Stimulated activated naive CD4-positive, alpha-beta T cell treated with Interleukin-2 at 50 U/mL for 16 hours (primary cell): ENCODE results near the gene CCM2L.
"Not testable (repeated sequence)": the region's sequence is repeated elsewhere in the genome, so short reads cannot be mapped to it uniquely, and the experiment has no call there.

ENCODE experiments used
- DNase-seq: peaks from one replicate; lab custom pipeline; 2025; lab: John Stamatoyannopoulos, UW

CCM2L gene

DNA sequence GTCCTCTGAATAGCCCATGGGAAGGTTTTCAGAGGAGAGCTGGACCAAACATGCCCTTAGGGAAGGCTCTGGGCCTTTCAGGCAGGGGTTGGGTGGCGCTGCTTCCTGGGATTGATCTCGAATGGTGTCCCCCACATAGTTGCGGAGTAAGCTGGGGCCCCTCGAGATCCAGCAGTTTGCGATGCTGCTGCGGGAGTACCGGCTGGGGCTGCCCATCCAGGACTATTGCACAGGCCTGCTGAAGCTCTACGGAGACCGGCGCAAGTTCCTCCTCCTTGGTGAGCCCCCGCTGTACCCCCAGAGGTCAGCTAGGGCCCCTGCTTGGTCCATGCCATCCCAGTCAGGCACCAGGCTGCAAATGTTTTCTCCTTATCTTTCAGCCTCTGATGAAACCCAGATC is 19.3 kb downstream of the CCM2L start:
- no peak for DNase-seq

DNA sequence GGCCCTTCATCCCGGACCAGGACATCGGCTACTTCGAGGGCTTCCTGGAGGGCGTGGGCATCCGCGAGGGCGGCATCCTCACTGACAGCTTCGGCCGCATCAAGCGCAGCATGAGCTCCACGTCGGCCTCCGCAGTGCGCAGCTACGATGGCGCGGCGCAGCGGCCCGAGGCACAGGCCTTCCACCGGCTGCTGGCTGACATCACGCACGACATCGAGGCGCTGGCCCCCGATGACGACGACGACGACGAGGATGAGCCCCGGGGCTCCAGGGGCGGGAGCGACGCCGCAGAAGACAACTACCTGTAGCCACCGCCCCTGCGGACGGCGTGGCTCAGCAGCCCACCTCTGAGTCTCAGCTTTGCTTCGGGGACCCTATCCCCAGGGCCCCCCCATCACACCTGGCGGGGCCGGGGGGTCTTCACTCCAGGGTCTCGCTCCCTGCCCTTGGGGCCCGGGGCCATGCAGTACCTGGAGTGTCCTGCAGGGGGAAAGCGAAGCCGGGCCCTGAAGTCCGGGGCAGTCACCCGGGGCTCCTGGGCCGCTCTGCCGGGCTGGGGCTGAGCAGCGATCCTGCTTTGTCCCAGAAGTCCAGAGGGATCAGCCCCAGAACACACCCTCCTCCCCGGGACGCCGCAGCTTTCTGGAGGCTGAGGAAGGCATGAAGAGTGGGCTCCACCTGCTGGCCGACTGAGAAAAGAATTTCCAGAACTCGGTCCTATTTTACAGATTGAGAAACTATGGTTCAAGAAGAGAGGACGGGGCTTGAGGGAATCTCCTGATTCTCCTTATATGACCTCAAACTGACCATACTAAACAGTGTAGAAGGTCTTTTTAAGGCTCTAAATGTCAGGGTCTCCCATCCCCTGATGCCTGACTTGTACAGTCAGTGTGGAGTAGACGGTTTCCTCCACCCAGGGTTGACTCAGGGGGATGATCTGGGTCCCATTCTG is 21.0 kb downstream of the CCM2L start:
- DNase-seq = peak; percentile 45

DNA sequence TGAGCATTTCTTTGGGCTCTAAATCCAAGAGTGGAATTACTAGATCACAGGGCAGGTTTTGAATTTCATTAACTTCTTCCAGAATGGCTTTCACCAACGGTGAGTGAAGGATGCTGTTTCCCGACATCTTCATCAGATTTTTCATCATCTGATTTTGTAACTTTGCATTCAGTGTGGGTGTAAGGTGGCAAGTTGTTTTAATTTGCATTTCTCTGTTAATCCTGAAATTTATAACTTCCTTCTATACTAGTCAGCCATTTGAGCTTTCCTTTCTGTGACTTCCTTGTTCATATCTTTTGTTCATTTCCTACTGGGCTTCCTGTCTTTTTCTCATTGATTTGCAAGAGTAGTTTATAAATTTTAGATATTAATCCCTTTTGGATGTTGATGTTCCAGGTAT is 23.1 kb downstream of the CCM2L start:
- no peak for DNase-seq

DNA sequence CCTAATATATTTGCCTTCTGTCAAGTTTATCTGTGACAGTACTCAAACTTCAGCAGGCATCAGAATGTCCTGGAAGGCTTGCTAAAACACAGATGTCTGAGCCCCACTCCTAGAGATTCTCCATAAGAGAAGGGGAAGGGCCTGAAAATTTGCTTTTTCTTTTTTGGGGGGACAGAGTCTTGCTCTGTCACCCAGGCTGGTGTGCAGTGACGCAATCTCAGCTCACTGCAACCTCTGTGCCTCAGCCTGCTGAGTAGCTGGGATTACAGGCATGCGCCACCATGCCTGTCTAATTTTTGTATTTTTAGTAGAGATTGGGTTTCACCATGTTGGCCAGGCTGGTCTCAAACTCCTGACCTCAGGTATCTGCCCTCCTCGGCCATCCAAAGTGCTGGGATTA is 23.5 kb downstream of the CCM2L start:
- not testable (repeated sequence) for DNase-seq

DNA sequence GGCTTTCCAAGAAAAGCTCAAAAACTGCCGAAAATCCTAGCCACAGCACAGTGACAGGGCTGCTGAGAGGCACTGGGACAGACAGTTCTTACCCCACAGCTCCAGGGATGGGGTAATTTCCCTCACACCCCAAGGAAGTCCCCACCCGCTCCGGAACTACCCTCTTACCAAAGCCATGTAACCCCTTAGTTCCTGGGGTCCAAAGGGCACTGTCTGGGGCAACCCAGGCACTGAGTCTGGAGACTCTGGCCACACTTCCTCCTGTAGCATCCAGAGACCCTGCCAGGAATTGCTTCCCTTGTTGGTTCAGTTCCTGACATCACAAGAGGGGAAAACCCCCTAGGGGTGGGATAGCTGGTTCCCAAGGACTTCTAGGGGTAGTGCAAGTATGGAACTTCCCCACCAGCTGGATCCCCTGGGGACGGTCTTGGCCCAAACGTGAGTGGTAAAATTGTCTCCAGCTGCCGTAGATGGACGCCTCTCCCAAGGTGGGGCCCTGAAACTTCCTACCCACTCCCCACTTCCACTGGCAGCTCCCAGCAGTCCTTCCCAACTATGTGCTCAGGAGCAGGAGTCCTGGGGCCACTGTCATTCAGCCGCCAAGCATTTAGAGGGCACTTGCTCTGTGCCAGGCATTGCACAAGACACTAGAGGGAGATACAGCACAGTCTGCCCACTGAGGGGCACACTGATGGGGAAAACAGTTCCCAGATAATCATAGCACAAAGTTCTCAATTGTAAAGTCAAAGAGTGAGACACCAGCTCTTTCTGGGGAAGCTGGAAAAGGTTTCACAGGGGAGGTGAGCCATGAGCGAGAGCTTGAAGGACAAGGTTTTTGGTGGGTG is 24.6 kb downstream of the CCM2L start:
- DNase-seq = no peak

DNA sequence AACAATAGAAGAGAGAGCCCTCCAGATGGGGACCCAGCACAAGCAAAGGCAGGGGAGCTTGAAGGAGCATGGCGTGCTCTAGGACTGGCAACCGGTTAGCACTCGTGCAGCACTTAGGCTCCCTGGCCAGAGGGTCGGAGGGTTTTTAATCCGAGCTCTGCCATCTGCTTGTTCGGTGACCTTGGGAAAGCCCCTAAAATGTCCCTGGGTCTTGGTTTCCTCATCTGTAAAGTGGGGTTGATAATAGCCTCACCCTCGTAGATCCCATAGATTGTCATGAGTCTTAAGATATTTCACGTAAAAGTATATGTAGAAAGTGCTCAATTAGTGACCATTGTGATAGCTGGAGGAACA is 25.2 kb downstream of the CCM2L start:
- DNase-seq = no peak

DNA sequence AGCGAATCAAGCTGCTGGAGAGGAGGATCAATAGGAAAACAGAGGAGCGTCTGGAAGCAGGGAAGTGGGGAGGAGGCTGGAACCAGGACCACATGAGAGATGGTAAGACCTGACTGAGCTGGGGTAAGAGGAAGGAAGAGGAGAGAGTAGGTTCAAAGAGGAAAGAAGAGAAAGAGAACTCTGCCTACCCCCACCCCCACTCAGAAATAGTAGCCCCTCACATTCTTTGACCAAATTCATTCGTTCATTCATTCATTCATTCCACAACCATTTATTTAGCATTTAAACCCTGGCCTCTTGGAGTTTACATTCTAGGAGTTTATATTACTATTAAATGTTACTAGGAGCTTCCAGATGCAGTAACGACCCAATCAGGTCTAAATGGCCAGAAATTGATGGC is 26.0 kb downstream of the CCM2L start:
- no peak for DNase-seq

DNA sequence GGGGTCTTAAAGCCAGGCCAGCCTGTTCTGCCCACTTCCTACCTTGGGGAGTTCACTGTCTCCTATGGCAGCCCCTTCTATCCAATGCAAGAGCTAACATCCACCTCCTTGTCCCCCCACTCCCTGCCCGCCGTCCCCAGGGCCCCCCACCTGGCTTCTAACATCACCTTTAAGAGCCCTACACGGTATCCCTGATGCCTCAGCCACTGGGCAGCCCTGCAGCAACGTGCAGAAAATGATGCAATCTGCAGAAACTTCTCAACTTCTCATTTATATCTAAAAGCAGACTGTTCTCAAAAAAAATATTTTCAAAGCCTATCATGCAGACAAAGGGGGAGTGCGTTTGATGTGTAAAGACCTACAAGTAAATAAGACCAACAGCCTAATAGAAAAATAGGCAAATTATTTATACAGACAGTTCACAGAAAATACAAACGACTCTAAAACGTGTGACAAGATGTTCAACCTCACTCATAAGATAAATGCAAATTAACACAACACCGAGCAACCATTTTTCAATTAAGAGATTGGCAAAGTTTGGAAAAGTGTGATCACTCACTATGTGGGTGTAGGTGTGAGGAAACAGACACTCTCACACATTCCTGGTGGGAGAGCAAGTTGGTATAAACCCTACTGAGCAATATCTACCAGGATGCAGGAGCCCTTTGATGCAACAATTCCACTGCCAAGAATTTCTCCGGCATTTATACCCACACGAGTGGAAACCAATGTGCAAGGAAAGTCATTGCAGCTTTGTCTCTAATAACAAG is 26.7 kb downstream of the CCM2L start:
- DNase-seq = no peak

DNA sequence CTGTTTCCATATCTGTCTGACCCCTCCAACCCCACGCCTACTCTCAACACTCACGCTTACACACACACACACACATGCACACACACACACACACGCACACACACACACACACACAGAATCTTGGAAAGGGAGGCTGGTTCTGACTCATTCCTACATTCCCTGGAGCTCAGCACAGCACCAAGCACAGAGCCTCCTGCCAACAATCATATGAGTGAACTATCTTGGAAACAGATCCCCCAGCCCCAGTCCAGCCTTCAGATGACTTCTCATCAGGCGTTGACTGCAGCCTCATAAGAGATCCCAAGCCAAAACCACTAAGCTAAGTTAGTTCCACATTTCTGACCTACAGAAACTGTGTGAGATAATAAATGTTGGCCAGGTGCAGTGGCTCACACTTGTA is 27.7 kb downstream of the CCM2L start:
- no peak for DNase-seq

DNA sequence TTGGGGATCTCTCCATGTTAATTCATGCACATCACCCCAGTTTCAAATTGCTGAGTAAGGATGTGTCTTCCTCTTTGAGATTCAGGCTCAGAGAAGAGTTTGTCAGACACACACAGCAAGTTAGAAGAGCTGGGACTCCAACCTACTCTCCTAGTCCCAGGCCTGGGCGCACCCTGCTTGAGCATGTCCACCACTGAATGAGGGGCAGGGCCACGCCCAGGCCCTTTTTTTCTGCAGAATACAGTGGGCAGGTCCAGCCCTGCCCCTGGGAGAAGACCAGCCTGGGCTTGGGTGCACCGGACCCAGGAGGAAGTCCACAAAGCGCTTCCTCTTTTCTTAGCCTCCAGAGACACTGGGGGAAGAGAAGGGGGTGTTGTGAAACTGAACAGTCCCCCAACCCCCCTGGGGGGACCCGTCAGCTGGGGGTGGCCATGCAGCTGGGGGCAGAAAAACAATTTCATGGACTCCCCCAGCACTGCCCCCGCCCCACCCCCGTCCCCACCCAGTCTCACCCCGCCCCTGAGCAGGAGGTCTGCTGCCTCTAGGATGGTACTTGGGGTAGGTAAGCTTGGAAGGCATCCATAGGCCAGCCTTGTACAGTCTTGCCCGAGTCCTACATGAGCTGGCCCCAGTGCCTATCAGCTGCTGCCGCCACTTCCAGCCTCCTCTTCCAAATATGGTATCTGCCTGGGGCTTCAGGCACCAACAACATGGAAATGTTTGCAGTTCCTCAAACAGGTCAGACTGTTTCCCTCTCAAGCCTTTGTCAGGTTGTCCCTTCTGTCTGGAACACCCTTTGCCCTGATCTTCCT is 30.1 kb downstream of the CCM2L start:
- DNase-seq = no peak

DNA sequence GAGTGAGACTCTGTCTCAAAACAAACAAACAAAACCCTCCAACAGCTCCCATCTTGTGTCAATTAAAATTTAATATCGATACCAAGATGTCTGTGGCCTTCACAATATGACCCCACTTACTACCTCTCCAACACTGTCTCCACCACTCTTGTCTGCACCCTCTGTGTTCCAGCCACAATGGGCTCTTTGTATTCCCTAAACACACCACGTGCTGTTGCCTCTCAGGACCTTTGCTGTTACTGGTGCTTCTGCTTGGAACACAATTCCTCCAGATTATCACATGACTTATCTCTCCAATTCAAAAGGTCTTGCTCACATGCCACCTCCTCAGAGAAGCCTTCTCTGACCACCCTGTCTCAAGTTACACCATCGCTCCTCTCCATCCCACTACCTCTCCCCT is 35.8 kb downstream of the CCM2L start:
- DNase-seq = no peak

DNA sequence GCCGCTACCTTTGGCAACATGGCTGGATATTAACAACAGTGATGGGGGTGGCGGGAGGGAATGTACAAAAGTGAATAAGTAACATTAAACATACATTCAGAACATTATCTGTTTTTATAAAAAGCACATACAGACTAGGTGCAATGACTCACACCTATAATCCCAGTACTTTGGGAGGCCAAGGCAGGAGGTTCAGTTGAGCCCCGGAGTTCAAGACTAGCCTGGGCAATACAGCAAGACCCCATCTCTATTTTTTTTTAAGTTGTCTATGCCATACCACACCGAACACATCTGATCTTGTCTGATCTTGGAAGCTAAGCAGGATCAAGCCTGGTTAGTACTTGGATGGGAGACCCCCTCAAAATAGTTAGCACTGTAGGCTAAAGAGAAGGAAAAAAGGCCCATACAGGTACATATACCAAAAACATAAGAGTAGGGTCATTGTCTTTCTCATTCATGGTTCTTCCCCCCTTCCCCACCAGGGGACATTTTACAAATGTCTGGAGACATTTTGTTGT is 40.1 kb downstream of the CCM2L start:
- no peak for DNase-seq

DNA sequence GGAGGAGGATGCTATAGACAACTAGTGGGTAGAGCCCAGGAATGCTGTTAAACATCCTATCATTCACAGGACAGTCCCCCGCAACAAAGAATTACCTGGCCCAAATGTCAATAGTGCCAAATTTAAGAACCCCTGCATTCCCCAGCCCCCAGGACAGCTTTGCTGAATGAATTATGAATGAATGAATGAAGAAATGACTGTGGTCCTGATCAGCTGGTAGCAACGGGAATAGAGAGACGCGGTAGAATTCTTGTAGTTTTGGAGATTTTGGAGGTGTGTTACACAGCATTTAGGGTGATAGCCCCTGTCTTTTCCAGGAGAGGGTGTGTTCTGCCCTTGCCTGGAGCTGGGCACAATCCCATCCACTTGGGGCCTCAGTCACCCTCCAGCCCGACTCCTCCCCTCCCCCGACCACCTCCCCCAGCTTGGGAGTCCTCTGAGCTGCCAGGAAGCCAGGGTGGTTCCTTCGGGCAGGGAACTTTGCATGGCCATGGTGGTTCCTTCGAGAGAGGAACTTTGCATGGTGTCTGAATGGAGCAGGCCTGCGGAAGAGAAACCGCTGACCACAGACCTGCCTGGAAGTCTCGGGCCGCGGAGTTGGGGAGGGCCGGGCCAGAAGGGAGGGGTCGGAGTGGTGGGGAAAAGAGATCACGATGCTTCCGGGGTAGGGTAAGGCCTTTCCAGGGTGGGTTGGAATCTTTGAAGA is 40.8 kb downstream of the CCM2L start:
- DNase-seq = no peak

DNA sequence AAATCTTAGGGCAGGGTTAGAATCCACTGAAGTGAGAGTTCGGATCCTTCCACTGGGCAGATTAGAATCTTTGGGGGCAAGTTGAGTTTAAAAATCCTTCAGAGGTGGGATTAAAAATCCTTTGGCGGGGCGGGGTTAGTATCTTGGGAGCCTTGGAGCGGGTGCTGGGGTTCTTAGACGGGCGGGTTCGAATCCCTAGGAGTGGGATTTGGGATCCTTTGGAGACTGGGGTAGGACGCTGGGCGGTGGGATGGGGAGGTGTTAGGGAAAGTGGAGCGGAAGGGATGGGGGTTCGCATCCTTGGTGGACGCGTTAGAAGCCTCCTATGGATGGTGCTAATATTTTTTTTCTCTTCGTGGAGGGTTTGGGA is 41.5 kb downstream of the CCM2L start:
- no peak for DNase-seq

DNA sequence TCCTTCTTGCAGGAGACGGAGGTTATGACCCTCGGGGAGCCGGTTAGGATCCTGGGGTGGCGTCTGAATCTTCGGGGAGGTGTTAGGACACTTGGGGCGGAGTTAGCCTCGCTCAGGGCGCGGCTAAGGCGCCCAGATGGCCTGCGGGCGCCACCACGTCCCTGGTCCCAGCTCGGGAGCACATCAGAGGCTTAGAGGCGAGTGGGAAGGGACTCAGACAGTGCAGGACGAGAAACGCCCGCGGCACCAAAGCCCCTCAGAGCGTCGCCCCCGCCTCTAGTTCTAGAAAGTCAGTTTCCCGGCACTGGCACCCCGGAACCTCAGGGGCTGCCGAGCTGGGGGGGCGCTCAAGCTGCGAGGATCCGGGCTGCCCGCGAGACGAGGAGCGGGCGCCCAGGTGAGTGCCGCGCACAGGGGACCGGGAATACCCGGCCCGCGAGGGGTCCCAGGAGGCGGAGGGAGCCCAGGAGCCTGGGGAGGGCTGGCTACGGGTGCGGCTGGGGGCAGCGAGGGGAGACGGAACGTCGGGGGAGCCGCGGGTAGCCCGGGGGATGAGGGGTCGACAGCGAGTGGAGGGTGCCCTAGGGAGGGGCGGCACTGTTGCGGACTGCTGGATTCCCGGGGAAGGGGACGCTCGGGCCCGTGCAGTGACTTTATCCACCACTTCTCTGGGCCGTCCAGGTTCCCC is 42.0 kb downstream of the CCM2L start, which contains the start of gene HCK:
Gene HCK, plus strand, starts transcription at position 153 of the 688 bp plus-strand sequence.
- no peak for DNase-seq

DNA sequence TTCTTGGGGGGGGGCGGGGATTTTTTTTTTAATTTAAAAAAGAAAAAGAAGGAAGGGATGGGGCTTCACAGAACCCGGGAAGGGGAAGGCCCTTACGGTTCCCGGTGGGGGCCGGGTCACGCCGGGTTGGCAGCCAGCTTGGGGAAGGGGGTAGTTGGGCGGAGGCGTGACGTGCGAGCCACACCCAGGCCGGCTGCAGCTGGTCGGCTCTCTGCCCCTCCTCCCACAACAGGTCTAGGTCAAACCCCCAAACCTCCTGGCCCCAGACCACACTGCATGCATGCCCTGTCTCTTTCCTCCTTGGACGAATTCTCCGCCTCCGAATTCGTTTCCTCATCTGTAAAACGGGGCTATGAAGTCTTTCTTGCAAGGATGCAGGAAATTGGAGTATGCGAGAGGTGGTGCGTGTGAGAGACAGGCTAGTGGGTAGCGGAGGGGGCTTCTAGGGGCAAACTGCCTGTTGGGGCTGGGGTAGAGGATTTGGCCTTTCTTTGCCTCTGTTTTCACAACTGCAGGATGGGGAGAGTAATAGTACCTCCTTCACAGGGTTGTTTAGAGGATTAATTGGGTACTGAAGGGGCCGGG is 42.6 kb downstream of the CCM2L start:
- no peak for DNase-seq

DNA sequence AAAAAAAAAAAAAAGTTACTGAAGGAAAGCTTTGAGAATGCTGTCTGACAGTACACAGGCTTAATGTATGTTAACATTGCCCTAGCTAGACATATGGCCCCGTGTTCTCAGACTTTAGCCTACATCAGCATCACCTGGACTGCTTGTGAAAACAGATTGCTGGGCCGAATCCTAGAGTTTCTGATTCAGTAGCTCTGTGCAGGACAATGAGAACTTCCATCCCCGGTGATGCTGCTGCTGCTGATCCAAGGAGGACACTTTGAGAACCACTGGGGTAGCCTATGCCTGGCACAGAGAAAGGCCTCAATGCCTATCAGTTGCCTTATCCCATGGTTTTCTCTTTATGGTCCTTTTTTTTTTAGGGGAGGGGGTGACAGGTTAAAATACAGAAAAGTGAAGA is 43.4 kb downstream of the CCM2L start:
- DNase-seq = no peak

DNA sequence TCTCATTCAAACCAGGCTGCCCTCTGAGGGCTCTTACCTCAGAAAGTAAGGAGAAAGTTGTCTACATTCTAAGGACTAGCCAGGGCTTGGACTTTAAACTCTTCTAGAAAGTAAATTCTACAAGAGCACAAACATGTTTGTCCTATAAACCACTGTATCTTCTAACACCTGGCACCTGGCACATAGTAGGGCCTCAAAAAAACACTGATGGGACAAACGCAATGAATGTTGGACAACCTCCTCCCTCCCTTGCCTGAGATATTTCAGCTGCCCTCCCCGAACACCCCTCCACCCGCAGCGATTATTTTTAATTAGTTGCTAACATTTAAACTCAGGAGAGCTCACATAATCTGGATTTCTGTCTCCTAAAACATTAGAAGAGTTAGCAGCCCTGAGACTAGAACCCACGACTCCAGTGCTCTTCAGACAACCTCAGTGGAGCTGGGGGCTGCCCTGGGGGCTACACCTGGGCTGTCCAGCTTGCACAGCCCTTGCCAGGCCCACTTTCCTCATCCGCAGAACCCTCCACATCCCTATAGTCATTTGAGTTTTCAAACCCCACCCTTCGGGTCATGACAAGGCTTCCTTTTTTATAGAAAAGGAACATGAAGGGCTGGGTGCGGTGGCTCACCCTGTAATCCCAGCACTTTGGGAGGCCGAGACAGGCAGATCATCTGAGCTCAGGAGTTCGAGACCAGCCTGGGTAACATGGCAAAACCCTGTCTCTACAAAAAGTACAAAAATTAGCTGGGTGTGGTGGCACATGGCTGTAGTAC is 46.7 kb downstream of the CCM2L start:
- DNase-seq = no peak

DNA sequence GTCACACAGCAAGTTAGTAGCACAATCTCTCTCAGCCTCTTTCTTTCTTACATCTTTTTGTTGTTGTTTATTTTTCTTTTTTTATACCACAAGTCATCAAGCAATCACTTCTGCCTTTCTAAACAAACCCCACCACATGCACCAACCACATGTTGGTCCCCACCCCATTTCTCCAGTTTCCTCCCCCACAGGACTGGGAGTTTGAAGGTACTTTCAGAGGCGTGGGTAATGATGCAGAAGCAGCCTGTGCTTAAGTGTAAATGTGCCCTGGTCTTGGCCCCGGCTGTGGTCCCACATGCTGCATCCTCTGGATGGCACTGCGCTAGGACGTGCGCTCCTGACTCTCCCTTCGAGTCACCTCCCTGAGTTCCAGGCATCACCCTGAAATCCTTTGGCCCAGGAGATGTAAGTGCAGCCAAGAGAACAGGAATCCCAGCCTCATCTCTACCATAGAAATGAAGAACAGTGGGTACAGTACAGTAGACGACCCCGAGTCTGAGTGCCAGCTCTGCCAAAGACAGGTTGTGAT is 47.5 kb downstream of the CCM2L start:
- no peak for DNase-seq
